Lung microvascular endothelial cell (primary cell): ENCODE data around the gene PDSS1. TPM values are rescaled to one million over a fixed set of nuclear protein-coding genes. Genes with fewer than 3 reads are reported as not detected.

Experiments
- DNase-seq, 2 donors: peaks; one replicate each; pipeline versions ENCODE4 v3.0.0 to v3.0.0-alpha.2; 2010; ENCODE audit warnings: low read depth in 2 of 2
- total RNA-seq: library from RNA; depleted of rRNA; stranded (reverse); fragments of >200 nt; gene quantifications from 2 replicates; pipeline ENCODE4 v1.2.1, GENCODE V29; 2014

PDSS1 gene
- total RNA-seq, 1 donor from 2014 or later = 4.6 TPM

DNA sequence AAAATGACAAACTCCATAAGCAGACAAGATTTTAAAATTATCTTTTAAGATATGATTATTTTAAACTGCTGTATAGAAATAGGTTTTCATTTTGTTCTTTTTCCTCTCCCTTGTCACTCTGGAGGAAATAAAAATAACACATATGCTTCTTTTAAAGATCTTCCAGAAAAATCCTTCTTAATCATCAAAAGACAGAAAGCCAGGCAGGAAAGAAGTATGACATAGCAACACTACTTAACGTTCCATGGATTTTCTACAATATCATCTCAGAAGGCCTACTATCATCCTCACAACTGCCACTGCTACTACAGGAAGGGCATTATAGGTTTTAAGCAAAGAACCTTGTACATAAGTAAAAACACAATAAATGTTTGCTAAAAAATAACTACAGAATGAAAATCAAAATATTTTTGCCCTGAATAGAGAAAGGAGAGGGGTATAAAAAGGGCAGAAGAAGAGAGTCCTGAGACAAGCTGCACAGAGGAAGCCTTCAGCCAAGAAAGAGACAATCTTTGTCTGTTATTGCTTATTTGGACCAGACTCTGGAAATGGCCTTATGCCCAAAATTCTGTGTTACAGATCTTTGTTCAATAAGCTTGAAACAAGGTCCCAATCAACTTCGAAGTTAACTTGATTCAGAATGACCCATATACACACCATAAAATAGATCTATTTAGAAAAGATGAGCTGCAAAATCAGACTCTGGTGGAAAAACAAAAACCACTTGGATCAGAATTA lies 95.4 kb downstream of the PDSS1 start:
- DNase-seq = no peak

Other genes starting within 250 kb of the PDSS1 start
- 23.3 and 27.8 TPM in 2 replicates for gene ABI1, start 163.3 kb downstream of the PDSS1 start, total RNA-seq